Loucy (cell line): ENCODE measurements around the gene SRD5A3.

Experiments
- H2AFZ ChIP-seq: fragments of 200-600 bp; sonication (generic); 2 replicates; pipeline ENCODE4 v1.6.0; 2016; ENCODE audit warnings: antibody characterized with exemption, mild to moderate bottlenecking, low read length, moderate library complexity
- H3F3A ChIP-seq: fragments of 200-600 bp; 2 replicates; pipeline ENCODE4 v1.6.0; 2016; ENCODE audit warnings: antibody characterized with exemption, low read depth, mild to moderate bottlenecking
- H3K27me3 ChIP-seq: fragments of 200-600 bp; sonication (generic); 2 replicates; pipeline ENCODE4 v1.6.1; 2014; ENCODE audit warnings: low read length, mild to moderate bottlenecking; ENCODE audit not compliant: insufficient read depth, poor library complexity, severe bottlenecking
- H3K36me3 ChIP-seq: fragments of 200-600 bp; sonication (generic); 2 replicates; pipeline ENCODE4 v1.6.1; 2016; ENCODE audit warnings: low read length; ENCODE audit not compliant: insufficient read depth
- H3K4me1 ChIP-seq: fragments of 200-600 bp; sonication (generic); 2 replicates; pipeline ENCODE4 v1.5.1; 2014; ENCODE audit warnings: low read length, mild to moderate bottlenecking; ENCODE audit not compliant: insufficient read depth, poor library complexity, severe bottlenecking
- H3K4me2 ChIP-seq: fragments of 200-600 bp; sonication (generic); 2 replicates; pipeline ENCODE4 v1.6.0; 2014; ENCODE audit warnings: antibody characterized with exemption, low read length, low read depth, mild to moderate bottlenecking; ENCODE audit not compliant: poor library complexity, severe bottlenecking
- H3K4me3 ChIP-seq: fragments of 200-600 bp; sonication (generic); 2 replicates; pipeline ENCODE4 v1.5.1; 2014; ENCODE audit warnings: low read length, mild to moderate bottlenecking, mixed read lengths; ENCODE audit not compliant: poor library complexity, severe bottlenecking
- H3K79me2 ChIP-seq: fragments of 200-600 bp; sonication (generic); 2 replicates; pipeline ENCODE4 v1.6.1; 2014; ENCODE audit warnings: low read length; ENCODE audit not compliant: insufficient read depth
- H3K9ac ChIP-seq: fragments of 200-600 bp; sonication (generic); 2 replicates; pipeline ENCODE4 v1.6.0; 2014; ENCODE audit warnings: mild to moderate bottlenecking, low read depth, low read length, moderate library complexity; ENCODE audit not compliant: poor library complexity, severe bottlenecking
- H3K9me2 ChIP-seq: fragments of 200-600 bp; sonication (generic); replicated peaks from 2 replicates; pipeline ENCODE4 v1.6.1; 2016; ENCODE audit warnings: low read depth, low read length, mixed read lengths
- H3K9me3 ChIP-seq: fragments of 200-600 bp; sonication (generic); 2 replicates; pipeline ENCODE4 v1.6.1; 2014; ENCODE audit warnings: mild to moderate bottlenecking, antibody characterized with exemption, low read length, low read depth; ENCODE audit not compliant: insufficient read depth
- H4K20me1 ChIP-seq: fragments of 200-600 bp; sonication (generic); 2 replicates; pipeline ENCODE4 v1.6.0; 2014; ENCODE audit warnings: antibody characterized with exemption, low read length, mild to moderate bottlenecking; ENCODE audit not compliant: insufficient read depth, poor library complexity, severe bottlenecking
- EZH2phosphoT487 ChIP-seq: fragments of 200-600 bp; IDR thresholded peaks from 2 replicates; pipeline ENCODE4 v1.6.1; 2018; ENCODE audit warnings: antibody characterized with exemption, mild to moderate bottlenecking, moderate library complexity, borderline replicate concordance
- TF ChIP-seq, protein P1 (sequence below): fragments of 200-600 bp; sonication (generic); conservative IDR thresholded peaks from 2 replicates; pipeline ENCODE4 v1.5.1; 2014; ENCODE audit warnings: mild to moderate bottlenecking, antibody characterized with exemption, low read length

SRD5A3 gene

DNA sequence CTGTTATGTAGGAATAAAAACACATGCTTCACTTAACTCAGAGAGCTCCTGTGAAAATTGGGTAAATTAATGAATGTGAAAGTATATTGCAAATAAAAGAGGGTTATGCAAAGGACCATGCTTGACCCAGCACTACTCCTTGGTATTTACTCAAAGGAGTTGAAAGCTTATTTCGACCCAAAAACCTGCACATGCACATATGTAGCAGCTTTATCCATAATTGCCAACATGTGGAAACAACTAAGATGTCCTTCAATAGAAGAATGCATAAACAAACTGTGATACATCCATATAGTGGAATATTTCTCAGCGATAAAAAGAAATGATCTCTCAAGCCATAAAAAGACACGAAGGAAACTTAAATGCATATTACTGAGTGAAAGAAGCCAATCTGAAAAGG is 41.7 kb upstream of the SRD5A3 start:
- TF ChIP-seq, protein P1, sequence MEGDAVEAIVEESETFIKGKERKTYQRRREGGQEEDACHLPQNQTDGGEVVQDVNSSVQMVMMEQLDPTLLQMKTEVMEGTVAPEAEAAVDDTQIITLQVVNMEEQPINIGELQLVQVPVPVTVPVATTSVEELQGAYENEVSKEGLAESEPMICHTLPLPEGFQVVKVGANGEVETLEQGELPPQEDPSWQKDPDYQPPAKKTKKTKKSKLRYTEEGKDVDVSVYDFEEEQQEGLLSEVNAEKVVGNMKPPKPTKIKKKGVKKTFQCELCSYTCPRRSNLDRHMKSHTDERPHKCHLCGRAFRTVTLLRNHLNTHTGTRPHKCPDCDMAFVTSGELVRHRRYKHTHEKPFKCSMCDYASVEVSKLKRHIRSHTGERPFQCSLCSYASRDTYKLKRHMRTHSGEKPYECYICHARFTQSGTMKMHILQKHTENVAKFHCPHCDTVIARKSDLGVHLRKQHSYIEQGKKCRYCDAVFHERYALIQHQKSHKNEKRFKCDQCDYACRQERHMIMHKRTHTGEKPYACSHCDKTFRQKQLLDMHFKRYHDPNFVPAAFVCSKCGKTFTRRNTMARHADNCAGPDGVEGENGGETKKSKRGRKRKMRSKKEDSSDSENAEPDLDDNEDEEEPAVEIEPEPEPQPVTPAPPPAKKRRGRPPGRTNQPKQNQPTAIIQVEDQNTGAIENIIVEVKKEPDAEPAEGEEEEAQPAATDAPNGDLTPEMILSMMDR, result no peak
- no peak for TF ChIP-seq EZH2phosphoT487
- Histone ChIP-seq H2AFZ (no peak overlapping the region), H3K9ac (no peak overlapping the region), H3K79me2 (no peaks in the 10 kb centered on the region), H3K4me2 (no peak overlapping the region), H3K9me2 (no peaks in the 10 kb centered on the region), H3K27me3 (no peaks in the 10 kb centered on the region), H3K36me3 (no peaks in the 10 kb centered on the region), H3K9me3 (no peaks in the 10 kb centered on the region), H3F3A (no peaks in the 10 kb centered on the region), H4K20me1 (no peaks in the 10 kb centered on the region), H3K4me3 (no peak overlapping the region), H3K4me1 (peaks cover 7% of the 10 kb centered on the region)

DNA sequence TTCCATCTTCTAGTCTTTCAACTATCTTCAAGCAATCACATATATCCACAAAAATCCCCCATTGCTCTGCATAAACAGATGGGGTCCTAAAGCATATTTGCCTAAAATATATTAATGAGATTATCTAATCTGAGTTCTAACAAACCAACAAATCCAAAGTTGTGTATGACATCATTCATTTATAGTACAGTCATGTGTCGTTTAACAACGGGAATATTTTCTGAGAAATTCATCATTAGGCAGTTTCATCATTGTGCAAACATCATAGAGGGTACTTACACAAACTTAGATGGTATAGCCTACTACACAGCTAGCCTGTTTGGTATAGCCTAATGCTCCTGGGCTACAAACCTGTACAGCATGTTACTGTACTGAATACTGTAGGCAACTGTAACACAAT is 38.0 kb upstream of the SRD5A3 start:
- Histone ChIP-seq H3K27me3 (no peaks in the 10 kb centered on the region), H4K20me1 (no peaks in the 10 kb centered on the region), H3K9ac (no peak overlapping the region), H3K79me2 (no peaks in the 10 kb centered on the region), H3K4me2 (no peak overlapping the region), H2AFZ (no peak overlapping the region), H3K4me3 (no peak overlapping the region), H3K9me3 (no peaks in the 10 kb centered on the region), H3K36me3 (no peaks in the 10 kb centered on the region), H3F3A (no peaks in the 10 kb centered on the region), H3K9me2 (no peaks in the 10 kb centered on the region), H3K4me1 (peaks cover 7% of the 10 kb centered on the region)
- TF ChIP-seq, protein P1, result no peak
- no peak for TF ChIP-seq EZH2phosphoT487

DNA sequence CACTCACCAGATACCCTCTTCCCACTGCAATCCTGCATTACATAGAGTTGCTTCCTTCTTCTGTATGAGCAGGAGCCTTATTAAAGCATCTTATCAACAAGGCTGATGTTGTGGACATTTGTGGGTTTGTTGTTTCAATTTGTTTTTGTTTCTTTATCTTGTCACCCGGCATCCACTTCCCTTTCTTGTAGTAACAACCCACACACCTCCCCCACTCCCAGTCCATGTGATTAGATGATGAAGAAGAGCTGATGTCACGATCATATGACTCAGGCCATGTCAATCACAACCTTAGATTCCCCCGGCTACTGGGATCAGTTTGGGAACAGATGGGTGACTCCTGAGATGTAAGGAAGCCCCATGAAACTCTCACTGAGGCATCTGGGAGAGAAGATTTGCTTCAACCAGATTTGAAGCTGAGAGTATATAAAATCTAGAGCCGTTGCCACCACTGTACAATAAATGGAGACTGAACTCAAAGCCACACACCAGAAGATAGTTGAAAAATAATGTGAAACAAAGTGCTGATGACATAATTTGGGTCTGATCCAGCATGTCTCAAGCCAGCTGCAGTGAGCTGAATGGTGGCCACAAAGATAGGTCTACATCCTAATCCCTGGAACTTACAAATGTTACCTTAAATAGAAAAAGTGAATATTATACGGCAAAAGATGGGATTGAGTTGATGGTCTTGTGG is 34.1 kb upstream of the SRD5A3 start:
- Histone ChIP-seq H3K27me3 (no peaks in the 10 kb centered on the region), H3K4me3 (no peak overlapping the region), H3K9me2 (no peaks in the 10 kb centered on the region), H2AFZ (no peak overlapping the region), H3K79me2 (no peaks in the 10 kb centered on the region), H3K4me2 (no peak overlapping the region), H3K9me3 (no peaks in the 10 kb centered on the region), H3K4me1 (no peaks in the 10 kb centered on the region), H3K36me3 (no peaks in the 10 kb centered on the region), H3K9ac (no peak overlapping the region), H3F3A (no peaks in the 10 kb centered on the region), H4K20me1 (no peaks in the 10 kb centered on the region)
- TF ChIP-seq, protein P1, result no peak
- no peak for TF ChIP-seq EZH2phosphoT487
